NCI-H524 (cell line): ENCODE measurements around the gene PBX1.

Source experiments
- DNase-seq, 2 experiments: peaks; one replicate each; lab custom pipeline; 2025; lab: John Stamatoyannopoulos, UW

The PBX1 gene

DNA sequence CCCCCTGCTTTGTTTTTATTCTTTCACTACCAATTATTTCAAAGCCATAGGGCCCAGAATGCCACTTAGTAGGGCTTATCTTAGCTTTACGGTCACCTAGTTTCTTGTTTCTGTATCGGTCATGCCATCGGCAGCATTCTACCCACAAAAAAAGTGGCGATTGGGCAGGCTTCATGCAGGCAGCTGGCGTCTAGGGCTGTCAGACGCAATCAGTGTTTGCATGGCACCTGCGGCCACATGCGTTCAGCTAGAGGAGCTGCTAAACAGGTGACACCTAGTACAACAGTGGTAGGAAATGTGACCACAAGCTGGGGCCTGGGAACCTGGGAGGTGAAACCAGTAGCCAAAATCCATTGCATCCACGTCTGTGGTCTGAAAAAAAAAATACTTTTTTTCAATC, 262.7 kb downstream of the PBX1 start:
- DNase-seq = no peak

DNA sequence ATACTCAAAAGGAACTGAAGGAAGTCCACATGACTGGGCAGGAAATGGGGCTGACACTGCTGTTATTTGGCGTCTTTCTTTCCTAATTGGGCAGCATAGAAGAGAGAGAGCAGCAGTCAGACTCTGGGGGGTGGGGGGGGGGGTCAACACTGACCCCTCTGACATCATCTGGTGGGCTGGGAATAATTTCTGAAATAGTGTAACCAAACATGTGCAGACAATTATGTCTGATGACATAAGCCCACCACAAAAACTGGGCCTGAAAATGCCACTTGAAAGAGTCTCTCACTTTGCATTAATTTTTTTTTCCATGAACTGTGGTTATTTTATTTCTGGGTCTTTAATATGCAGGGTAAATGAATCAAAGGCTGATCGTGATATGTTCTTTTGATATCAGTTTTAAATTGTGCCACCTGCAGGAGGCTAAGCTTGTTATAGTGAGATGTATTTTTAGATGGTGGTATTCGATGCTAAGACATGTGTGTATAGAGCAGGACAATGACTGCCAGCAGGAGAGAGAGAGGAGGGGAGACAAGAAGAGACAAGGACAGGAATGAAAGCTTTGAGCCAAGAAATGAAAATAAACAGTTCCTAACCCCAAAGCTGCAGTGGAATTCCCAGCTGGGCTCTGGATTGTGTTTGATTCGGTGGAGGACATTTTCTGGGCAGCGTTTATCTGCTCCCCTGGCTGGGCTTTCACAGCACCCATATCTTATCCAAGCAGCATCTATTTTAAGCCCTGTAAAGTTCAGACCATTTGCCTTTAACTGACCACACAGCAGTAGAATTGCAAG, 264.7 kb downstream of the PBX1 start:
- no peak for DNase-seq

DNA sequence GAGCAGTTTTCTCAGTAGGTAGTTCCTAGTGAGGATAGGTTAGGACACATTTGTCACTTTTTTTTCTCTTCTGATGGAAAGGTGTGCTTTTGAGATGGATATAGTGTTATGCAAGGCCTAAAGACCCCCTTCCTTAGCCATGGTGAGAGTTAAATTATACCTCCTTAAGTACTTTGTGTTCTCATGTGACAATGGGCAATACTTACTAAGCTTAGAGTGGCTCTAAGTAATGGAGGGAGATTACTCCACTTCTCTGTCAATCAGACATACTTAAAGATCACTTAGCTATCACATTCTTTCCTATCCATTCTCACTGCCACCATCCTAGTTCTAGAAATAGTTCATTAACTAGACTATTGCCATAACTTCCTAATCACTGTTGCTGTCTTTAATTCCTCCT, 265.6 kb downstream of the PBX1 start:
- DNase-seq = no peak

DNA sequence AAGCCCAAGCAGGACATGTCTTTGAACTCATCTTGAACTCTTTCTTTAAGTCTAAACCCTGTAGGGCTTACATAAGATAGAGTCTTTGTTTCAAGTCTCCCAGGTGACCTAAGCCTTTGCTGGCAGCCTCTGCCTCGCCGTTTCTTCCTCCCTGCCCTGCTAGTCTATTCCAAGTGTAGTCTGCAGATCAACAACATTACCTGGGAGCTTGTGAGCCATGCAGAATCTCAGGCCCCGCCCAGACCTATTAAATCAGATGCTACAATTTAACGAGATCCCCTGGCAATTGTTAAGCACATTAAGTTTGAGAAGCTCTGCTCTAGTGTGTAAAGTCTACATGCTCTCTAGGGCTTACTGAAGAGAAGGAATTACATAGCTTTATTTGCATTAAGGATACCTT, 271.6 kb downstream of the PBX1 start:
- DNase-seq = no peak

DNA sequence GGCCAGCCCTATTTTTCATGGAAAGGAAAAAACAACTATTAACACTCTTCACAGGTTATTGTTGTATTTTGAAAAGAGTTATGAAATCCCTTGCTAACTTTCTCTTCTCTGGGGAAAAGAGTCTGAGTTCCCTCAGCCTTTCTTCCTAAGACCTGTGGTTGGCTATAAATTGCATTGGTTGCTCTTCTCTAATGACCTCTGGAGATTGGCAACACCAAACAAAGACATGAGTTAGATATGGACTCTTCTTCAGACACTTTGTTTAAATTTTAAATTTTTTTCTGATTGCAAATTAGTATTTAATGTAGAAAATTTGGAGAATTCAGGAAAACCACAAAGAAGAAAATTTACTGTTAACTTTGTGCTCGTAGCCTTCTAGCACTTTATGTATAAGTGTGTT, 275.7 kb downstream of the PBX1 start:
- no peak for DNase-seq

DNA sequence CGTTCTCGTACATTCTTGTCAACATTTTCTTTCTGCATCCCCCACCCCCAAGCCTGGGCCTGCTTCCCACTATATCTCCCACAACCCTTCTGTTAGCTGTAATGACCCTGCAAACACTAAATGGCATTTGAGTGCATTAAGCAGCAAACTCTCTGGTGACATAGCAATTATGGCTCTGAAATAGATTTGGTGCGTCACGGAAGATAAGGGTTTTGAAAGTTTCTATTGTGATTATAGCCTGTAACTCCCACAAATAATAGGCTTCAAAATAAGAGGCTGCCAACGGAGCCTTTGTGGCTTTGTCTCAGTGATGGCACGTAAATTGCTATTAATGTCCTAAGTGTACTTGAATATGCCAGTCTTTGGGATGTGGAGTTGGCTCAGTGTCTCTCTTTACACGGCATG, 277.6 kb downstream of the PBX1 start:
- DNase-seq = no peak

DNA sequence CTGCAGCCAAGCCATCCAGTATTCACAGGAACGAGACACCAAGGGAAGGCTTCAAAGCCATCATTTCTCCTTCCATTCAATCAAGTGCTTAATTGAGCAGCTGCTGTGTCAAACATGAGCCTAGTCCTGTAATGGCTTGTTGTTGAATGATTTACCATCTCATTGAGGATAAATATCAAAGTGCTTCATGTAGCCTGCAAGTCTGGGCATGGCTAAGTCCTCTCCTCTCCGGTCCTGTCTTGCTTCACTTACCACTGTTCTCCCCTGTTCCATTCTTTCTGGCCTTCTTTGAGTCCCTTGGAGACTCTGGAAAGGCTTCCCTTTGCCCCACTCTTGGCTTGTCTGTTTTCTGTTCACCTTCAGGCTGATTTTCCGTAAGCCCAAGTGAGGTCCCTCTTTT, 279.8 kb downstream of the PBX1 start:
- no peak for DNase-seq

DNA sequence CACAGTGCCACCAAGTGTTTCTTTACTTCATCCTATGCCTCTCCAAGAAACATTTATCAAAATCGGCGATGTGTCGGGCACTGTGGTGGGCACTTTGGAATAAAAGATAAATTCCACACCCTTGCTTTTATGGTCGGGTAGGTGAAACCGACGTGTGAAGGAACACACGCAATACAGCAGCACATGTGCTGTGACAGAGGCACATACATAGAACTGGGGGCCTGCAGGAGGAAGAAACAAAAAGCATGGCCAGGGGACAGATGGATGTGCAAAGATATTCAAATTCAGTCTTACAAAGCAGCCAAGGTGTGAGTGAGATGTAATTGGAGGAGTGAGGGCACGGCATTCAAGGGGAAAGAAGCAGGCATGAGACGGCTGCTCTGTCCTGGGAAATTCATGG, 282.0 kb downstream of the PBX1 start:
- DNase-seq = no peak

DNA sequence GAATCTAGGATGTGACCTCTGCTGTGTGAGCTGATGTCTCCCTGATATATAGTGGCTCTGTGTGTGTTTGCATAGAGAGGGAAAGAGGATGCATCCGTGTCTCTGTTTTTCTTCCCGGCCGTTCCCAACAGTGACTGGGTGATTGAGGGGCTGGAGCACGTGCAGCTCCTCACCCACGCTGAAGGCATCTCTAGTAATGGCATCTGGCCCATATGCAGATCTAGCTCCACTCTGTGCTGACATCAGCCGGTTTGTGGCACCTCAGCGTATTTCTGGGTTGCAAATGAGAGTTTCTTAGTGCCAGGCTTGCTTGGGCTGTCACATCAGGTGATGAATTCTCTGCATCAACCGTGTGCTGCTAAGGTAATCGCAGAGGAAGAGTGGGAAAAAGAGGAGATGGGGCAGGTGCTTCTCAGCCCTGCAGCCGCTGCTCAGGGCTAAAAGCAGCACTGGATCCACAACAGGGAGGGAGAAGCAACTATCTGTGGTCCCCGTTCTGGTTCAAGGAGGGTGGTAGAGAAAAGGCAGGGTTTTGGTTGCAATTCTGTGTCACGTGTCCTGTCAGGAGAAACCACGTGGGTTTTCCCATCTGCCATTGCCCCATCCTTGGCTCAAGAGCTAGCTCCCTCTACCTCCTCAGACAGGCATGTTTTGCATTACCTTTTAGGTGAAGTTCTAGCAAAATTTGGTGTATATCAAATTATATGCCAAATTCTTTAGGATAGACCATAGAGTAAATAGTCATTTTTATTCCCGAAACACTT, 282.9 kb downstream of the PBX1 start:
- DNase-seq = no peak

DNA sequence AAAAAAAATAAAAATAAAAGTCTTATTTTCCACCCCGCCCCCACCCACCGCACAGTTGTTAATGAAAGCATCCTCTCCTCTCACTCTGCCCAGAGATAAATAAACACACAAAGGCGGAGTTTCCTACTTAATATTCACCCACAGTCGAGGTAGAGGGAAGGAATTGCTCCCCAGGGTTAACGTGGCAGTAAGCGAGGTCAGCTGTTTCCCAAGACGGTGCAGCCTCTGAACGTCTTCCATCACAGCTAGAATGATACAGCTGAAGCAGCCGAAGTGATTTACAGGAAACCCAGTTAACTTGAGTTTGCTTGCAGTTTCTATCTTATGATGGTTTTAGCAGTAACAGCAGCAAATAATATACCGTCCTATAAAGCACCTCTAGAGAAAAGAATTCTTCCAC, 283.9 kb downstream of the PBX1 start:
- DNase-seq = no peak

DNA sequence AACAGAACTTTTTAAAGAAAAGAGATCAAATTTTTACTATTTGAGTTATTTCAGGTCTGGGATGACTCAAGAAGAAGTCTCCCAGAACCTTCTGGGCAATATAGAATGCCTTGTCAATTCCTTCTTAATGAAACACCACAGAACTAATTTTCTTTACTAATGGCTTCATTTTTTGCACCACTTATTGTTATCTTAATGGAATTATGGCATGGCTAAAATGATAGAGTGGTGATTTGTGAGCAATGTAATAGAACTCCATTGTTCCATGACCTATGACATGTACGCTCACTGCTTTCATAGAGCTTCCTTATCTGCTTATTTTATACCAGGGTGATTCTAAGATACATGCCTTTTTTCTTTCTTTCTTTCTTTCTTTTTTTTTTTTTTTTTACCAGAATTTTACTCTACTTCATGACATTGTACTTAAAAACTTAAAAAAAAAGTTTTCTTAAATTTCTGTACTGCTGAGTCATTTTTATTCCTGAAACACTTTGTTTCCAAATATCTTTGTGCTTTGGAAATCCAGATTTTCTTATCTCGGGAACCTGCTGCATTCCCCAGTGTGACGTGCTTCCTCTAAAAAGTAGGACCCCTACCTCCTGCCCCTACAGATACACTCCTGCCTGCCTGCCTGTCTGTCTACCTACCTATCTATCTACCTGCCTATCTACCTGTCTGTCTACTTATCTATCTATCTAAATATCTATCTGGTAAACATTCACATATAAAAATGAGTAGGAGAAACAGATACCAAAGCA, 284.9 kb downstream of the PBX1 start:
- DNase-seq = no peak

DNA sequence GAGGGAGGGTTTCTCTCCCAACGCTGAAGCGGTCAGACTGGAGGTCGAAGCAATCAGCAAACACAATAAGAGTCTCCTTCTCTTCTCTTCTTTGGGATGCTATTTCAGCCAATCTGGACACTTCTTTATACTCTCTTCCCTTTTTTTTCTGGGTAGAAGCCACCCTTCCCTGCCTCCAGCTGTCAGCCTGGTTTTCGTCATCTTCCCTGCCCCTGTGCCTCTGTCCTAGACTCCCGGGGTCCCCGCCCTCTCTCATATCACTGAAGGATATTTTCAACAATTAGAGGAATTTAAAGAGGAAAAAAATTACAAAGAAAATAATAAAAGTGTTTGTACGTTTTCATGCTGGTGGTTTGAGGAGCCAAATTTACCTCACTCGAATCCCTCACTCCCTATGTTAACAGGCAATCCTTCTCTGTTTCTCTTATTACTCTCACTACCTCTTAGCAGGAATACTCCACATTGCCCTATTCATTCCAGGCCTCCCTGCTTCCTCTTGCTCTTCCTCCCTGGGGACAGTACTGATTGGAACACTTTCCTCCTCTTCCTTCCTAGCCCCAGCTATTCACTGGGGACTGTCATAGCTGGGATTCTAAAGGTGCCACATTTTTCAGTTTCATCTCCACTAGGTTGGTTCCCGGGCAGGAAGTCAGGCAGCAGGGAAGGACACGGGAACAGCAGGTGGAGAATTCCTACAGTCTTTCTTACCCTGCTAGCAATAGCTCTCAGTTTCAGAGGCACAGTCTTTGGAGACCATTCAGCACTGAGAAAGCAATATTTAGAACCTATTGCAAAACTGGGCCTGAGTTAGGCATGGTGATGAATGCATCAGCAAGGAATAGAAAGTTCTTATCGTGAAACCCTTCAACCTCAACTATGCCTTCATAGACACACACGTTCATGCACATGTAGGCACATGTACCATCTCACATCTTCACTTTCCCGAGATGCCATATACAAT, 288.0 kb downstream of the PBX1 start:
- DNase-seq = no peak

DNA sequence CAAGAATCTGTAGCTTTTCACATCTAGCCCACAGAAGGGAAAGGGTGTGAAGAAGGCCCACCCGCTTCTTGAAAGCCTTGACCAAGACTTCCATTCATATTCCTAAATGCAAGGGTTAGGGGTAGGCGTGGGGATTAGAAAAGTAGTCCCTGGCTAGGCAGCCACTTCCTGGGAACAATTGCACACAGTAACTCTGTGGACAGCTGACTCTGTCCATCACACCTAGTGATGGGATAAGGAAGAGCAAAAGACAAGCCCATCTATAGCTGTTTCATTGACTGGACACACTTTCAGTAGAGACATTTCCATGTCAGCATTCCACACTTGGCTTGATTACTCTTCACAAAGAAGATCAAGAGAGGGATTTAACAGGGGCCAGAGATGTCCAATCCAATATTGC, 294.2 kb downstream of the PBX1 start:
- DNase-seq = no peak

DNA sequence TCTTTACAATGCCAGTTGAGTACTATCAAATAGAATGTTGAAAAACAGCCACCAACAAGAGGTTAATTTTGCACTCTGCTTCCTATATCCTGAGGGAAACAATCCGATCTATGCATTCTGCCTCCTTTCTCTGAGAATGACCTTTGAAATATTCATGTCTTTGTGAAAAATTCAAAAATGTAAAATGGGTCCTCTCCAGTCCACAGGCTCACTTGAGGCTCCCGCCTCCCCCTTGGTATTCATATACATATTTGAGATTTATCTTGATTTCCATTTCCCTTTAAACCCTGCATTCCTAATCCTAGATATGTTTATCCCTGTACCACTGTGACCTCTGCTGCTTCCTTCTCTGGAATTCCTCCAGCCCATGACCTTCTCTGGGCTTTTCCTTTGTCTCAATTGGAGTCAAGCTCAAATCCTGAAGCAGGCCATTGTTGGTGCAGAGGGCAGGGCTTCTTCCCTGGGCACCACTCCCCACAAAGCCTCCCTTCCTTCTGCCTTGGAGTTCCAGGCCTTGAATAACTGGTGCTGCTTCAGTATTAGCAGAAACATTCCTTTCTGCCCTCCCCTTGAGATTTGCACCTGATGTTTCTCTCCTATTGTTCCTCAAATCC, 296.8 kb downstream of the PBX1 start:
- DNase-seq = no peak

DNA sequence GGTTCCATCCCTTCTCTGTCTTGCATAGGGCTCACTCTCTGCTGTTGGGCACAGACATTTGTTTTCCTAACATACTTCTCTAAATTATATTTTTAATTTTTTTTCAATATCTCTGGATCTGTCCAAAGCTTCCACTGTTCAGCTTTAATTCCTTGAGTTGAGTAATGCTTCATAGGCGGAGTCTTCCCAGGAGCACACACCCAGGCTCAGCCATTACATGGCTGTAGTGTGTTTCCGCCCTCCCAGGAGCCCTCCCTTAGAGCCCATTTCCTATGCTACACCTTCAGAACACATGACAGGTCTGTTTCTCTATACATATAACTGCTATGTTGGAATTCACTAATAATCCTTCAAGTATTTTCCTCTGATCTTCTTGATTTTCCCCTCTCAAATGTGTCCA, 297.4 kb downstream of the PBX1 start:
- DNase-seq = no peak

DNA sequence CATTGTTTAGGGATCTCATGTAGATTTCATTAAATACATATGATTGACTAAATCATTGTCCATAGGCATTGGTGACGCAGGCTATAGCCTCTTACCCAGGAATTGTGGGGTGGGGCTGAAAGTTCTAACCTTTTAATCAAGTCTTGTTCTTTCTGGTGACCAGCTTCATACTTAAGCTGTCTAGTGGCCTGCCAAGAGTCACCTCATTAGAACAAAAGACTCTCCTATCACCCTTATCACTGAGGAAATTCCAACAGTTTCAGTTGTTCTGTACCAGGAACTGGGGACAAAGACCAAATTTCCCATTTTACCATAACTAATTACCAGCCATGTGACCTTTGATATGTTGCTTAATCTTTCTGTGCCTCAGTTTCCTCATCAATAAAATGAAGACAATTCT, 298.5 kb downstream of the PBX1 start:
- DNase-seq = no peak

DNA sequence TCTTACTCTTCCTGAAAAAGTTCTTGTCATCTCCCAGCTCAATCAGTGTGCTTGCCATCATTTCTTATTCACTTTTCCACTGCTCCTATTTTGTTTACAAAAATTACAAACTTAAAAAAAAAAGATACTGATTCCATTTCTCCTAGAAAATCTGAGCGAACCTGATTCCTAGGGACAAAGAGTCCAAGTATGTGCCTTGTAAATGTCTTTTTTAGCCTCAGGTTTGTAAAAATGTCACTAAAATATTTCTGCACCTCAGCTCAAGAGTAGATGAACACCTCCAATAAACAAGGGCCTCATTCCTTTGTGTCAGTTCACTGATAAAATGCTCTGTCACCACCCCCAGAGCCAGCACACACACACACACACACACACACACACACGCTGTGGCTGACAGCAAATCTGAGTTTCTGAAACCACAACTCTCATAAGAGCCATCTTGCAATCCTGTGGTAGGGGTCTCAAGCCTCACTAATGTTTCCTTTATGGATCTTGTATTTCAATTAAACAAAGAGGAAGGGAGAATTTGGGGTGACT, 299.2 kb downstream of the PBX1 start:
- no peak for DNase-seq

DNA sequence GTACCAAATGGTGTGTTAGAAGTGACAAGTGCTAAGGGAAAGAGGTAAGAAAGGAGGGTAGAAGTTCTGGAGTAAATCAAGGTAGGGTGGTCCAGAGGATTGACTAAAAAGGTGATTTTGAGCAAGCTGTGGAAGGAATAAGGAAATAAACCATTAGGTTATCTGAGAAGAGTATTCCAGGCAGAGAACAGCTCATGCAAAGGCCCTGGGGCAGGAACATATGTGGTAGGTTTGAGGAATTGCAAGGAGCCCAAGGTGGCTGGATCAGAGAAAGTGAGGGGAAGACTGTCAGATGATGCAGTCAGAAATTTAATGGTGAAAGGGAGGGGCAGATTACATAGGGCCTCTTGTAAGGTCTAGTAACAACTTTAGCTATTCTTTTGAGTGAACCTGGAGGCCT, 302.6 kb downstream of the PBX1 start:
- no peak for DNase-seq

DNA sequence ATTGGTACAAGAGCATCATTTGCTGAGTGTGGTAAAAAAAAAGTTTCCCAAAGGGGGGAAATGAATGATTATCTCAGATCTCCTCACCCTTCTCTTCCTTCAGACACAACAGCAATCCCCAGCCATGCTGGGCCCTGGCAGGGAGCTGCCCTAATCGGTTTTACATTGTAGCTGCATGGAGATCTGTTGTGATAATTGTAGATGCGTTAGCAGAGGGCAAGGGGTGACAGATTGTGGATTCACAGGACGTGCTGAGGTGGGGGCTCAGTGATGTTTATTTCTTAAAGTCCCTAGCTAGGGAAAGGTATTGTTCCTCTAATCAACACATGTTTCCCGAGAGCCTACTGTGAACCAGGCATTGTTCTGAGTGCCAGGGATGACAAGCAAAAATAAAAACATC, 304.1 kb downstream of the PBX1 start:
- DNase-seq = no peak

DNA sequence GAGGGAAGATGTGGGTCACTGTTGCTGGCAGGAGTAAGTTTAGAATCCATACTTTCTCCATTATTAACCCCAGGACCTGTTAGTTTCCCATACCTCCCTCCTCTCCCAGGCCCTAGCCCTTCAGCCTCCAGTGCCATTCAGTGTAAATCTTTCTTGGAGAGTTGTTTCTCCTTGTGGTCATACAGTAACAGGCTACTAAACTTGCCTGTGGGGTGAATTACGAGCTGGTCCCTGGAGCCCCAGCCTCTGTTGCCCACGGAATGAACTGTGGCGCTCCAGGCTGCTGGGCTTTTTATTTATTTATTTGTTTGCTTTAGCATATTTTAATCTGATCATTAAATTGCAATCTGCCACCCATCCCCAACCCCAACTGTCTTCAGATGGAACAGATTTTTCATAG, 305.2 kb downstream of the PBX1 start:
- DNase-seq = no peak

DNA sequence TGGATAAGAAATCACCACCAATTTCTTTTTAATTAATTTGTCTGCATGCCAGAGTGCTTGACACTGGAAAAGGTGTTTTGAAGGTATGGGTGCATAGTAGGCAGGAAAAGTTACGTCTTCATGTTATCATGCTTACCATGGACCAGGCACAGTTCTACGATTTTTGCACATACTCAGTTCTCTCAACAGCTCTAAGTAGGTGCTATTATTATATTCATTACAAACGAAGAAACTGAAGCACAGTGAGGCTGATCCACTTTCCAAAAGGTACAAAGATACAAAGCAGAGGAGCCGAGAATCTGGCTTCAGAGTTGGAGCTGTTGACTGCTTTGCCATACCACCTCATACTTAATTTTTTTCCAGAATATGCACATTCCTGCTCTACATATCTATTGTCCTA, 306.4 kb downstream of the PBX1 start:
- no peak for DNase-seq
